Spinal cord (tissue), 4 donors: ENCODE measurements around the gene FIGNL2. TPM values are rescaled to one million over a fixed set of nuclear protein-coding genes. Genes with fewer than 3 reads are reported as not detected.

Experiments used
- polyA plus RNA-seq, 2 donors: library from polyadenylated mRNA; unstranded; fragments of 120-200 nt; gene quantifications; one replicate each; pipeline ENCODE4 v1.2.1, GENCODE V29; 2013; ENCODE audit not compliant: insufficient read length in 2 of 2
- total RNA-seq, 2 donors: library from RNA; depleted of rRNA in 1 of 2; stranded (reverse); fragments of 120-200 nt in 1 of 2; fragments of >200 nt in 1 of 2; gene quantifications; one replicate each; pipeline versions ENCODE4 v1.2.3 to v1.2.4, GENCODE V29; 2013 to 2014

The FIGNL2 gene
- total and polyA plus RNA-seq, 4 donors: 0.40 to 2.4 (median 1.7) TPM

Other genes with a start within 250 kb of the FIGNL2 start
- under 1 TPM in 1 of 2 donors, not detected in 1; 0.17 TPM for gene ANKRD33, start 39.4 kb upstream of the FIGNL2 start, total RNA-seq
- gene ANKRD33, start 39.4 kb upstream of the FIGNL2 start, polyA plus RNA-seq: under 1 TPM; 0.14 to 0.21 TPM
- gene ACVRL1, start 58.8 kb upstream of the FIGNL2 start, total RNA-seq: 10 to 100 TPM in 1 of 2 donors, 1 to 10 TPM in 1; 8.4 to 55.7 TPM
- 10 to 100 TPM; 14.5 to 19.4 TPM for gene ACVRL1, start 58.8 kb upstream of the FIGNL2 start, polyA plus RNA-seq
- gene ACVR1B, start 103.0 kb upstream of the FIGNL2 start, total RNA-seq: 10 to 100 TPM; 16.1 to 26.0 TPM
- gene ACVR1B, start 103.0 kb upstream of the FIGNL2 start, polyA plus RNA-seq: 10 to 100 TPM; 49.7 to 50.5 TPM
- 10 to 100 TPM in 1 of 2 donors, 1 to 10 TPM in 1; 6.6 to 27.1 TPM for gene TAMALIN, start 158.2 kb upstream of the FIGNL2 start, total RNA-seq
- gene TAMALIN, start 158.2 kb upstream of the FIGNL2 start, polyA plus RNA-seq: 10 to 100 TPM; 12.8 to 21.5 TPM
- 10 to 100 TPM; 24.5 to 55.6 TPM for gene NR4A1, start 202.7 kb upstream of the FIGNL2 start, total RNA-seq
- 10 to 100 TPM; 21.2 to 96.6 TPM for gene NR4A1, start 202.7 kb upstream of the FIGNL2 start, polyA plus RNA-seq
- gene ATG101, start 221.3 kb upstream of the FIGNL2 start, total RNA-seq: 10 to 100 TPM; 19.7 to 35.8 TPM
- 10 to 100 TPM; 31.6 to 37.8 TPM for gene ATG101, start 221.3 kb upstream of the FIGNL2 start, polyA plus RNA-seq
- gene SMIM41, start 231.0 kb upstream of the FIGNL2 start, total RNA-seq: under 1 TPM; 0.33 to 0.59 TPM
- gene SMIM41, start 231.0 kb upstream of the FIGNL2 start, polyA plus RNA-seq: under 1 TPM; 0.23 to 0.79 TPM